OCI-LY7 (cell line): Measurements from ENCODE around the gene TM7SF2.

Source experiments
- EZH2phosphoT487 ChIP-seq: fragments of 200-600 bp; sonication (generic); IDR thresholded peaks from 2 replicates; pipeline ENCODE4 v1.6.1; 2018; ENCODE audit warnings: low read depth, borderline replicate concordance, mild to moderate bottlenecking, mixed run types, antibody characterized with exemption, low read length, moderate library complexity, mixed read lengths
- TF ChIP-seq, protein P1 (sequence below): fragments of 200-600 bp; sonication (generic); conservative IDR thresholded peaks from 2 replicates; pipeline ENCODE4 v1.5.1; 2014; ENCODE audit warnings: mild to moderate bottlenecking, antibody characterized with exemption, low read length, moderate library complexity, mixed read lengths

DNA sequence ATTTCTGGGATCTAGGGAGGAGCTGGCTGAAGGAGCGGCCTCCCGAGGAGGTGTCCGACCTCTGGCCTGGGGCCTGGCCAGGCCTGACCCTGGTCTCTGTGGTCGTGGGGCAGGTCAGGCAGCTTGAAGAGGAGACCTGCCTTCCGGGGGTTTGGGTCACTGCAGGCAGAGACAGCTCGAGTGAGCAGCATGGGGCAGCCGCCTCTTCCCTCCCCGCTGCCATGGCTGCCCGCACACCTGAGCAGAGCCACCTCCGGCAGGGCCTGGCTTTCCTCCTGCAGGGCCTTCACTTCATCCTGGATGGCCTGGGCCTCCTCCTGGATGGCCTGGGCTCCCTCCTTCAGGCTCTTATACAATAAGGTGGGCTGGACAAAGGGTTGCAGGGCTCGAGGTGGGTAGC, 45.4 kb upstream of the TM7SF2 start:
- TF ChIP-seq, protein P1, sequence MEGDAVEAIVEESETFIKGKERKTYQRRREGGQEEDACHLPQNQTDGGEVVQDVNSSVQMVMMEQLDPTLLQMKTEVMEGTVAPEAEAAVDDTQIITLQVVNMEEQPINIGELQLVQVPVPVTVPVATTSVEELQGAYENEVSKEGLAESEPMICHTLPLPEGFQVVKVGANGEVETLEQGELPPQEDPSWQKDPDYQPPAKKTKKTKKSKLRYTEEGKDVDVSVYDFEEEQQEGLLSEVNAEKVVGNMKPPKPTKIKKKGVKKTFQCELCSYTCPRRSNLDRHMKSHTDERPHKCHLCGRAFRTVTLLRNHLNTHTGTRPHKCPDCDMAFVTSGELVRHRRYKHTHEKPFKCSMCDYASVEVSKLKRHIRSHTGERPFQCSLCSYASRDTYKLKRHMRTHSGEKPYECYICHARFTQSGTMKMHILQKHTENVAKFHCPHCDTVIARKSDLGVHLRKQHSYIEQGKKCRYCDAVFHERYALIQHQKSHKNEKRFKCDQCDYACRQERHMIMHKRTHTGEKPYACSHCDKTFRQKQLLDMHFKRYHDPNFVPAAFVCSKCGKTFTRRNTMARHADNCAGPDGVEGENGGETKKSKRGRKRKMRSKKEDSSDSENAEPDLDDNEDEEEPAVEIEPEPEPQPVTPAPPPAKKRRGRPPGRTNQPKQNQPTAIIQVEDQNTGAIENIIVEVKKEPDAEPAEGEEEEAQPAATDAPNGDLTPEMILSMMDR: no peak
- no peak for TF ChIP-seq EZH2phosphoT487
